Endothelial cell of umbilical vein (primary cell): ENCODE measurements around the gene LSG1. TPM values are rescaled to one million over a fixed set of nuclear protein-coding genes. Genes with fewer than 3 reads are reported as not detected.

ENCODE experiments used
- BruUV-seq: library from RNA; stranded (reverse); fragments of 400-500 nt; replicated peaks from 2 replicates; lab custom pipeline; 2021; lab: Mats Ljungman, UMichigan
- CTCF ChIA-PET: fragments of 300-600, 350-600 bp; sonication (Branson Sonifier 250); formaldehyde crosslinking; loops from one replicate; lab custom pipeline; 2021; ENCODE audit warnings: antibody characterized with exemption, inconsistent platforms; lab: Charles Lee
- POLR2A ChIA-PET: fragments of 300-600, 350-600 bp; sonication (Branson Sonifier 250); formaldehyde crosslinking; loops from one replicate; lab custom pipeline; 2021; ENCODE audit warnings: antibody characterized with exemption, inconsistent platforms; lab: Charles Lee
- DNase-seq: peaks from one replicate; pipeline ENCODE4 v3.0.0-alpha.2; 2011; ENCODE audit warnings: low read depth, low spot score
- FAIRE-seq: peaks from 2 replicates; lab custom pipeline; 2011; peaks lifted over from hg19 to GRCh38; lab: Jason Lieb, UNC
- H2AFZ ChIP-seq: 2 replicates; pipeline ENCODE4 v1.6.0; 2012; ENCODE audit warnings: low read depth, low read length, control low read depth, inconsistent platforms
- H3K27ac ChIP-seq: 2 replicates; pipeline ENCODE4 v1.5.1; 2011; ENCODE audit warnings: low read depth, mild to moderate bottlenecking, control low read depth, low read length, moderate library complexity; ENCODE audit not compliant: insufficient read depth
- H3K27me3 ChIP-seq, 2 experiments: 2 replicates each; pipeline versions ENCODE4 v1.6.0 to v1.6.1; 2011; ENCODE audit warnings: low read length in 2 of 2, mixed read lengths in 1 of 2; ENCODE audit not compliant: control insufficient read depth in 2 of 2, insufficient read depth in 2 of 2
- H3K36me3 ChIP-seq, 2 experiments: 2 replicates in 1 of 2; 3 replicates in 1 of 2; pipeline ENCODE4 v1.5.1; 2011; ENCODE audit warnings: low read length in 2 of 2, mild to moderate bottlenecking in 1 of 2, moderate library complexity in 1 of 2; ENCODE audit not compliant: control insufficient read depth in 2 of 2, insufficient read depth in 2 of 2; ENCODE audit errors: extremely low read depth in 1 of 2
- H3K4me1 ChIP-seq: 3 replicates; pipeline ENCODE4 v1.5.1; 2011; ENCODE audit warnings: mild to moderate bottlenecking, low read length; ENCODE audit not compliant: control insufficient read depth, insufficient read depth; ENCODE audit errors: extremely low read depth
- H3K4me2 ChIP-seq: 2 replicates; pipeline ENCODE4 v1.6.1; 2011; ENCODE audit warnings: low read length, control low read depth, mixed read lengths; ENCODE audit not compliant: insufficient read depth
- H3K4me3 ChIP-seq, 3 experiments: fragments of 200-600 bp in 1 of 3; sonication (generic), shearing (Covaris generic) in 1 of 3; replicated peaks in 1 of 3; 2 replicates each; pipeline ENCODE4 v1.5.1; 2011 to 2016; ENCODE audit warnings: control low read depth in 3 of 3, low read length in 3 of 3, mild to moderate bottlenecking in 2 of 3, inconsistent platforms in 1 of 3, low read depth in 1 of 3, moderate library complexity in 1 of 3; ENCODE audit not compliant: insufficient read depth in 1 of 3
- H3K79me2 ChIP-seq: 2 replicates; pipeline ENCODE4 v1.6.0; 2012; ENCODE audit warnings: low read length, inconsistent platforms; ENCODE audit not compliant: control insufficient read depth, insufficient read depth
- H3K9ac ChIP-seq: replicated peaks from 2 replicates; pipeline ENCODE3; 2011; ENCODE audit warnings: low read length, control low read depth; ENCODE audit not compliant: insufficient read depth; ENCODE audit errors: extremely low read depth
- H3K9me1 ChIP-seq: replicated peaks from 3 replicates; pipeline ENCODE4 v1.6.0; 2011; ENCODE audit warnings: mild to moderate bottlenecking, low read length; ENCODE audit not compliant: control insufficient read depth, insufficient read depth; ENCODE audit errors: extremely low read depth
- H3K9me3 ChIP-seq: replicated peaks from 2 replicates; pipeline ENCODE4 v1.5.1; 2012; ENCODE audit warnings: low read length, inconsistent platforms; ENCODE audit not compliant: control insufficient read depth, insufficient read depth
- H4K20me1 ChIP-seq: replicated peaks from 2 replicates; pipeline ENCODE3; 2011; ENCODE audit warnings: mild to moderate bottlenecking, low read length; ENCODE audit not compliant: control insufficient read depth, insufficient read depth; ENCODE audit errors: extremely low read depth
- EZH2 ChIP-seq: IDR thresholded peaks from 2 replicates; pipeline ENCODE4 v1.6.1; 2012; ENCODE audit warnings: borderline replicate concordance, low read depth, mild to moderate bottlenecking, moderate library complexity, low read length, inconsistent platforms; ENCODE audit not compliant: severe bottlenecking
- FOS ChIP-seq: IDR thresholded peaks from 2 replicates; pipeline ENCODE4 v1.6.1; 2011; ENCODE audit warnings: mild to moderate bottlenecking, low read length, moderate library complexity, borderline replicate concordance; ENCODE audit not compliant: insufficient read depth
- GATA2 ChIP-seq: IDR thresholded peaks from 2 replicates; pipeline ENCODE4 v1.7.0; 2011; ENCODE audit warnings: low read depth, mild to moderate bottlenecking, moderate library complexity, mixed read lengths, low read length; ENCODE audit not compliant: insufficient read length, insufficient read depth
- JUN ChIP-seq: IDR thresholded peaks from 2 replicates; pipeline ENCODE4 v1.6.1; 2011; ENCODE audit warnings: borderline replicate concordance, low read depth; ENCODE audit not compliant: insufficient read length, insufficient read depth
- MYC ChIP-seq: IDR thresholded peaks from one replicate; pipeline ENCODE4 v1.6.1; 2011; ENCODE audit warnings: mild to moderate bottlenecking, low read depth, low read length
- POLR2A ChIP-seq: IDR thresholded peaks from 2 replicates; pipeline ENCODE4 v1.6.1; 2012; ENCODE audit warnings: low read depth, mild to moderate bottlenecking, control low read depth, low read length
- POLR2AphosphoS5 ChIP-seq: IDR thresholded peaks from 2 replicates; pipeline ENCODE4 v1.6.1; 2012; ENCODE audit warnings: low read depth, mild to moderate bottlenecking, control low read depth, low read length, moderate library complexity; ENCODE audit not compliant: insufficient read depth
- dilution Hi-C: fragments of 300-500 bp; cut with MboI; formaldehyde crosslinking; loops from one replicate; pipeline ENCODE4 v1.15.0; 2019; ENCODE audit warnings: low sequenced_read_pairs; ENCODE audit not compliant: extremely low pct_ligation_motif_present
- intact Hi-C: fragments of 100-400 bp; cut with micrococcal nuclease; formaldehyde crosslinking; loops from one replicate; pipeline ENCODE4 v1.10.0; 2022
- polyA plus RNA-seq, 4 experiments: library from polyadenylated mRNA; depleted of rRNA in 3 of 4; stranded (reverse) in 3 of 4; unstranded in 1 of 4; fragments of >200 nt; gene quantifications; 2 replicates each; pipeline versions ENCODE4 v1.2.1 to v1.2.3, GENCODE V29; 2011 to 2012; ENCODE audit warnings: missing spikeins in 1 of 4
- total RNA-seq: library from RNA; stranded (reverse); gene quantifications from 2 replicates; pipeline ENCODE4 v1.2.3, GENCODE V29; 2021
- TF ChIP-seq, protein P1 (sequence below), 2 donors: IDR thresholded peaks; 1 replicate in 1 of 2; 2 replicates in 1 of 2; pipeline ENCODE4 v1.5.1; 2011; ENCODE audit warnings: low read length in 2 of 2, mild to moderate bottlenecking in 2 of 2, moderate library complexity in 2 of 2, control low read depth in 1 of 2, inconsistent platforms in 1 of 2, low read depth in 1 of 2; ENCODE audit not compliant: insufficient read depth in 1 of 2; ENCODE audit errors: extremely low read depth in 1 of 2
- TF ChIP-seq, protein P2 (sequence below): IDR thresholded peaks from 2 replicates; pipeline ENCODE4 v1.6.1; 2011; ENCODE audit not compliant: insufficient read depth, insufficient read length

LSG1 gene
- total and polyA plus RNA-seq, 2 donors (not counting 3 experiments of a cell fraction or from before 2014, with no cell fraction given) = 50.0 to 52.7 TPM

DNA sequence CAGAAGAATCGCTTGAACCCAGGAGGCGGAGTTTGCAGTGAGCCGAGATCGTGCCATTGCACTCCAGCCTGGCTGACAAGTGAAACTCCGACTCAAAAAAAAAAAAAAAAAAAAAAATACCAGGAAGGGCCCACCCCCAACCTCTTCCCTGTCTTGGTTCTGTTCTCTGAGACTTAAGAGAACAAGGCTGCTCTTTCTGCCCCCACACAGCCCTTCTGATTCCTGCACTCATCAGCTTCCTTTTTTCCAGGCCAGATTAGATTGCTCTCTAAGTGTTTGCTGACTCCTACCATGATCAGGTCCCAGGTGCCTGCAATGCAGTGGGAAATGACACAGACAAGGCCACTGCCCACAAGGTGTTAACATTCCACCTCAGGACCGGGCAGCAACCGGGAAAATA lies 51.8 kb downstream of the LSG1 start:
- Histone ChIP-seq H3K4me2 (no peak overlapping the region), H3K9ac (no peak overlapping the region), H3K79me2 (no peaks in the 10 kb centered on the region), H3K4me3 (no peak overlapping the region), H3K36me3 (peaks cover 18 to 64% of the 10 kb centered on the region in 2 experiments), H3K4me1 (no peaks in the 10 kb centered on the region), H3K27ac (no peak overlapping the region), H3K9me1 (no peaks in the 10 kb centered on the region), H3K27me3 (no peaks in the 10 kb centered on the region), H2AFZ (no peak overlapping the region), H4K20me1 (no peaks in the 10 kb centered on the region), H3K9me3 (no peaks in the 10 kb centered on the region)
- intact Hi-C loops (no loop called here), dilution Hi-C loops (no loop called here)
- ChIA-PET POLR2A (no interaction called here), CTCF (interaction anchor here (0.7 to 2.8 kb wide), 3 partner anchors 20 to 1307 kb away, joined by 3 to 8 read pairs (median 5); partner anchors contain the start of gene LSG1)
- no peak for FAIRE-seq
- no peak for DNase-seq
- no TSS peak for BruUV-seq
- TF ChIP-seq POLR2A = no peak
- no peak for TF ChIP-seq POLR2AphosphoS5
- no peak for TF ChIP-seq MYC
- no peak for TF ChIP-seq GATA2
- TF ChIP-seq FOS = no peak
- no peak for TF ChIP-seq JUN
- no peak for TF ChIP-seq EZH2
- TF ChIP-seq, protein P1, sequence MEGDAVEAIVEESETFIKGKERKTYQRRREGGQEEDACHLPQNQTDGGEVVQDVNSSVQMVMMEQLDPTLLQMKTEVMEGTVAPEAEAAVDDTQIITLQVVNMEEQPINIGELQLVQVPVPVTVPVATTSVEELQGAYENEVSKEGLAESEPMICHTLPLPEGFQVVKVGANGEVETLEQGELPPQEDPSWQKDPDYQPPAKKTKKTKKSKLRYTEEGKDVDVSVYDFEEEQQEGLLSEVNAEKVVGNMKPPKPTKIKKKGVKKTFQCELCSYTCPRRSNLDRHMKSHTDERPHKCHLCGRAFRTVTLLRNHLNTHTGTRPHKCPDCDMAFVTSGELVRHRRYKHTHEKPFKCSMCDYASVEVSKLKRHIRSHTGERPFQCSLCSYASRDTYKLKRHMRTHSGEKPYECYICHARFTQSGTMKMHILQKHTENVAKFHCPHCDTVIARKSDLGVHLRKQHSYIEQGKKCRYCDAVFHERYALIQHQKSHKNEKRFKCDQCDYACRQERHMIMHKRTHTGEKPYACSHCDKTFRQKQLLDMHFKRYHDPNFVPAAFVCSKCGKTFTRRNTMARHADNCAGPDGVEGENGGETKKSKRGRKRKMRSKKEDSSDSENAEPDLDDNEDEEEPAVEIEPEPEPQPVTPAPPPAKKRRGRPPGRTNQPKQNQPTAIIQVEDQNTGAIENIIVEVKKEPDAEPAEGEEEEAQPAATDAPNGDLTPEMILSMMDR (IDR thresholded peaks at IDR 0.05; ENCODE audit: extremely low read depth in 1 of 2, insufficient read depth in 1 of 2, low read depth in 1 of 2, low read length in 2 of 2) = no peak
- TF ChIP-seq, protein P2, sequence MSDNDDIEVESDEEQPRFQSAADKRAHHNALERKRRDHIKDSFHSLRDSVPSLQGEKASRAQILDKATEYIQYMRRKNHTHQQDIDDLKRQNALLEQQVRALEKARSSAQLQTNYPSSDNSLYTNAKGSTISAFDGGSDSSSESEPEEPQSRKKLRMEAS = no peak
